Measurements from ENCODE around the gene MAML2.

The MAML2 gene

GRCh38 chr11:96123301-96123700, 219.7 kb downstream of the MAML2 start:
- H3K4me3 ChIP-seq (ENCODE audit: control insufficient read depth, low read depth, low read length): no peak overlapping the region
- no peak for DNase-seq (ENCODE audit: low read depth)
- no peak for TF ChIP-seq CTCF (conservative IDR thresholded peaks at IDR 0.05; ENCODE audit: control insufficient read depth, insufficient read depth, low read depth, low read length)

- TF ChIP-seq CTCF (conservative IDR thresholded peaks at IDR 0.05; ENCODE audit: control insufficient read depth, insufficient read depth, low read depth, low read length): no peak
- no peak overlapping the region for H3K4me3 ChIP-seq (ENCODE audit: control insufficient read depth, low read depth, low read length)
- DNase-seq (ENCODE audit: low read depth): no peak
These were observed 220.4 kb downstream of the MAML2 start for GRCh38 chr11:96122601-96123074.

- no peak for DNase-seq (ENCODE audit: low read depth)
- TF ChIP-seq CTCF (conservative IDR thresholded peaks at IDR 0.05; ENCODE audit: control insufficient read depth, insufficient read depth, low read depth, low read length): no peak
- no peak overlapping the region for H3K4me3 ChIP-seq (ENCODE audit: control insufficient read depth, low read depth, low read length)
These were observed 223.8 kb downstream of the MAML2 start for GRCh38 chr11:96119211-96119610.

- DNase-seq (ENCODE audit: low read depth): no peak
- H3K4me3 ChIP-seq (ENCODE audit: control insufficient read depth, low read depth, low read length): no peak overlapping the region
- TF ChIP-seq CTCF (conservative IDR thresholded peaks at IDR 0.05; ENCODE audit: control insufficient read depth, insufficient read depth, low read depth, low read length): no peak
These were observed 226.6 kb downstream of the MAML2 start for GRCh38 chr11:96116376-96116775.

- no peak for DNase-seq (ENCODE audit: low read depth)
- TF ChIP-seq CTCF (conservative IDR thresholded peaks at IDR 0.05; ENCODE audit: control insufficient read depth, insufficient read depth, low read depth, low read length): no peak
- no peak overlapping the region for H3K4me3 ChIP-seq (ENCODE audit: control insufficient read depth, low read depth, low read length)
These were observed 228.6 kb downstream of the MAML2 start for GRCh38 chr11:96114178-96115064.

GRCh38 chr11:96113193-96113681, 229.8 kb downstream of the MAML2 start:
- TF ChIP-seq CTCF (conservative IDR thresholded peaks at IDR 0.05; ENCODE audit: control insufficient read depth, insufficient read depth, low read depth, low read length): no peak
- H3K4me3 ChIP-seq (ENCODE audit: control insufficient read depth, low read depth, low read length): no peak overlapping the region
- peak; percentile 73 for DNase-seq (ENCODE audit: low read depth)
